ENCODE results near the gene CRTAC1. TPM values are rescaled to one million over a fixed set of nuclear protein-coding genes. Genes with fewer than 3 reads are reported as not detected.

CRTAC1 gene
- total RNA-seq, 1 experiment from 2014 or later: 1.2 TPM

- TF ChIP-seq ARID4B (CRISPR knock-in tag; IDR thresholded peaks at IDR 0.05; ENCODE audit: borderline replicate concordance) (0 out of 2 replicates have a peak, but pooled peaks have one; percentile 36), NR2C2 (CRISPR knock-in tag; IDR thresholded peaks at IDR 0.05) (no peak), PREB (CRISPR knock-in tag; IDR thresholded peaks at IDR 0.05; ENCODE audit: borderline replicate concordance) (no peak), ETV6 (CRISPR knock-in tag; IDR thresholded peaks at IDR 0.05) (peak; percentile 53; the same call in 1 of the 2 replicates), PRRX2 (CRISPR knock-in tag; IDR thresholded peaks at IDR 0.05) (no peak), GTF2I (CRISPR knock-in tag; conservative IDR thresholded peaks at IDR 0.05) (no peak), TEAD1 (CRISPR knock-in tag; IDR thresholded peaks at IDR 0.05) (no peak), CDX4 (CRISPR knock-in tag; IDR thresholded peaks at IDR 0.05; ENCODE audit: borderline replicate concordance) (no peak), ZNF396 (CRISPR knock-in tag; IDR thresholded peaks at IDR 0.05; ENCODE audit: borderline replicate concordance) (no peak), ESRRA (CRISPR knock-in tag; IDR thresholded peaks at IDR 0.05; ENCODE audit: borderline replicate concordance) (no peak), JUN (CRISPR knock-in tag; IDR thresholded peaks at IDR 0.05) (no peak), E2F1 (CRISPR knock-in tag; IDR thresholded peaks at IDR 0.05) (no peak), ZNF232 (CRISPR knock-in tag; IDR thresholded peaks at IDR 0.05) (peak; percentile 82), FOXP1 (CRISPR knock-in tag; IDR thresholded peaks at IDR 0.05; ENCODE audit: borderline replicate concordance) (no peak), TP53 (CRISPR knock-in tag; IDR thresholded peaks at IDR 0.05) (no peak), ZNF512 (CRISPR knock-in tag; IDR thresholded peaks at IDR 0.05; ENCODE audit: borderline replicate concordance) (no peak), GABPB1 (CRISPR knock-in tag; IDR thresholded peaks at IDR 0.05) (no peak), USF1 (CRISPR knock-in tag; IDR thresholded peaks at IDR 0.05) (peak; percentile 14; the same call in 1 of the 2 replicates), SMAD3 (CRISPR knock-in tag; IDR thresholded peaks at IDR 0.05; ENCODE audit: borderline replicate concordance) (0 out of 2 replicates have a peak, but pooled peaks have one; percentile 60), CREB1 (CRISPR knock-in tag; IDR thresholded peaks at IDR 0.05) (no peak), ZNF121 (CRISPR knock-in tag; IDR thresholded peaks at IDR 0.05) (no peak), MLX (CRISPR knock-in tag; IDR thresholded peaks at IDR 0.05) (no peak), ZNF416 (CRISPR knock-in tag; IDR thresholded peaks at IDR 0.05) (no peak), TEAD4 (CRISPR knock-in tag; IDR thresholded peaks at IDR 0.05) (no peak), ERG (CRISPR knock-in tag; IDR thresholded peaks at IDR 0.05) (no peak), E2F4 (CRISPR knock-in tag; IDR thresholded peaks at IDR 0.05; ENCODE audit: borderline replicate concordance, low read depth) (no peak), ZMAT4 (CRISPR knock-in tag; IDR thresholded peaks at IDR 0.05) (no peak)
Observed at GRCh38 chr10:97991871-97992270, 38.5 kb downstream of the CRTAC1 start (continued).

Measured in WTC11 (cell line).